HepG2 (cell line): ENCODE data around the gene DOK5. TPM values are rescaled to one million over a fixed set of nuclear protein-coding genes. Genes with fewer than 3 reads are reported as not detected.

ENCODE experiments used
- ATAC-seq: fragments of 200-7000 bp; cut with Tn5 transposase; 3 replicates; pipeline ENCODE4 v1.9.1; 2020; ENCODE audit warnings: mild to moderate bottlenecking, moderate library complexity
- BruUV-seq: library from RNA; stranded (reverse); fragments of 400-500 nt; replicated peaks from 2 replicates; lab custom pipeline; 2021; lab: Mats Ljungman, UMichigan
- CTCF ChIA-PET: fragments of 300-600 bp; formaldehyde crosslinking; extraction: SDS; loops from one replicate; lab custom pipeline; 2021; ENCODE audit warnings: low total read pairs, inconsistent platforms, low intra/inter-chr PET ratio; lab: Yijun Ruan, JAX
- POLR2A ChIA-PET: fragments of 350-600 bp; sonication (Branson Sonifier 250); formaldehyde crosslinking; loops from one replicate; lab custom pipeline; 2020; ENCODE audit warnings: antibody characterized with exemption, inconsistent platforms; lab: Yijun Ruan, JAX
- DNase-seq: peaks from one replicate; pipeline ENCODE4 v3.0.0-alpha.2; 2015; ENCODE audit warnings: low spot score
- FAIRE-seq: peaks from 3 replicates; lab custom pipeline; 2011; peaks lifted over from hg19 to GRCh38; lab: Jason Lieb, UNC
- H2AFZ ChIP-seq: one replicate; pipeline ENCODE4 v1.6.1; 2011; ENCODE audit warnings: low read length, inconsistent platforms
- H3K27ac ChIP-seq: fragments of 300-600 bp; 3 replicates; pipeline ENCODE4 v1.8.0; 2011; ENCODE audit warnings: mixed run types, mild to moderate bottlenecking, mixed read lengths, low read length, inconsistent platforms; ENCODE audit not compliant: insufficient read depth; ENCODE audit errors: extremely low read length
- H3K27me3 ChIP-seq, 2 experiments: fragments of 200-600 bp in 1 of 2; 2 replicates in 1 of 2; 3 replicates in 1 of 2; pipeline versions ENCODE4 v1.6.0 to v1.8.0; 2011; ENCODE audit warnings: low read length in 2 of 2, mild to moderate bottlenecking in 2 of 2, moderate library complexity in 2 of 2, inconsistent platforms in 1 of 2; ENCODE audit not compliant: insufficient read depth in 2 of 2, control insufficient read depth in 1 of 2
- H3K36me3 ChIP-seq, 2 experiments: fragments of 200-600 bp in 1 of 2; replicated peaks in 1 of 2; 2 replicates in 1 of 2; 3 replicates in 1 of 2; pipeline versions ENCODE4 v1.5.1 to v1.8.0; 2011; ENCODE audit warnings: low read length in 2 of 2, inconsistent platforms in 1 of 2; ENCODE audit not compliant: insufficient read depth in 2 of 2, control insufficient read depth in 1 of 2
- H3K4me1 ChIP-seq: 2 replicates; pipeline ENCODE4 v1.5.1; 2012; ENCODE audit warnings: low read length, inconsistent platforms; ENCODE audit not compliant: insufficient read depth
- H3K4me2 ChIP-seq: 2 replicates; pipeline ENCODE4 v1.6.0; 2011; ENCODE audit warnings: low read depth, low read length, inconsistent platforms
- H3K4me3 ChIP-seq, 3 experiments: fragments of 200-600 bp in 1 of 3; sonication (generic), shearing (Covaris generic) in 1 of 3; replicated peaks in 1 of 3; 2 replicates each; pipeline ENCODE4 v1.5.1; 2011 to 2016; ENCODE audit warnings: low read length in 3 of 3, inconsistent platforms in 2 of 3, low read depth in 2 of 3, mild to moderate bottlenecking in 2 of 3, control low read depth in 1 of 3, mixed read lengths in 1 of 3; ENCODE audit not compliant: insufficient read depth in 1 of 3
- H3K79me2 ChIP-seq: one replicate; pipeline ENCODE4 v1.6.1; 2011; ENCODE audit warnings: low read length, inconsistent platforms; ENCODE audit not compliant: insufficient read depth
- H3K9ac ChIP-seq: 2 replicates; pipeline ENCODE4 v1.6.0; 2011; ENCODE audit warnings: mild to moderate bottlenecking, low read depth, low read length, inconsistent platforms; ENCODE audit not compliant: insufficient read depth
- H3K9me3 ChIP-seq: 2 replicates; pipeline ENCODE4 v1.5.1; 2012; ENCODE audit warnings: mild to moderate bottlenecking, low read length
- H4K20me1 ChIP-seq: 2 replicates; pipeline ENCODE4 v1.6.0; 2011; ENCODE audit warnings: inconsistent platforms, mild to moderate bottlenecking, low read length, moderate library complexity; ENCODE audit not compliant: insufficient read depth
- DMAP1 ChIP-seq: IDR thresholded peaks from 2 replicates; pipeline ENCODE4 v1.6.1; 2016
- GABPB1 ChIP-seq: IDR thresholded peaks from 2 replicates; pipeline ENCODE4 v1.6.1; 2016; ENCODE audit warnings: mild to moderate bottlenecking, missing genetic modification reagents, moderate library complexity, missing compliant biosample characterization
- GATAD1 ChIP-seq: IDR thresholded peaks from 2 replicates; pipeline ENCODE4 v1.6.1; 2016; ENCODE audit warnings: missing genetic modification reagents, missing compliant biosample characterization
- HNF1A ChIP-seq, 2 experiments: sonication (generic) in 1 of 2; formaldehyde crosslinking in 1 of 2; IDR thresholded peaks; 2 replicates each; pipeline versions ENCODE4 v1.4.0 to v1.6.1; 2016 to 2020; ENCODE audit warnings: borderline replicate concordance in 1 of 2, low read depth in 1 of 2, mild to moderate bottlenecking in 1 of 2, missing genetic modification reagents in 1 of 2
- KDM5A ChIP-seq: fragments of 200-600 bp; sonication (generic); IDR thresholded peaks from 2 replicates; pipeline ENCODE4 v1.7.0; 2018; ENCODE audit warnings: antibody characterized with exemption, mild to moderate bottlenecking, low read length, borderline replicate concordance
- KLF16 ChIP-seq, 2 experiments: sonication (generic) in 1 of 2; formaldehyde crosslinking in 1 of 2; IDR thresholded peaks; 2 replicates each; pipeline versions ENCODE4 v1.6.1 to v1.8.0; 2016 to 2023; ENCODE audit warnings: missing genetic modification reagents in 2 of 2, missing compliant biosample characterization in 1 of 2
- NFKBIZ ChIP-seq: IDR thresholded peaks from 2 replicates; pipeline ENCODE4 v1.6.1; 2018; ENCODE audit warnings: missing genetic modification reagents, missing compliant biosample characterization
- ZFP90 ChIP-seq: sonication (generic); formaldehyde crosslinking; IDR thresholded peaks from 2 replicates; pipeline ENCODE4 v1.8.0; 2022; ENCODE audit warnings: missing genetic modification reagents, mild to moderate bottlenecking, inconsistent platforms, borderline replicate concordance
- ZNF552 ChIP-seq: sonication (generic); formaldehyde crosslinking; IDR thresholded peaks from 2 replicates; pipeline ENCODE4 v1.9.0; 2022; ENCODE audit warnings: missing genetic modification reagents, mild to moderate bottlenecking, borderline replicate concordance
- ZSCAN29 ChIP-seq: sonication (generic); formaldehyde crosslinking; conservative IDR thresholded peaks from 2 replicates; pipeline ENCODE4 v1.4.0; 2020; ENCODE audit warnings: mild to moderate bottlenecking, missing genetic modification reagents
- WGBS: methylation state at CpG from one replicate; pipeline ENCODE4 v1.1.6; 2017; ENCODE audit warnings: low lambda C conversion rate; 5-methylcytosine and 5-hydroxymethylcytosine counted together
- in situ Hi-C: cut with HindIII; loops from 2 replicates; pipeline ENCODE4 v1.10.0; 2017; ENCODE audit warnings: low pct_unique_long_range_greater_than_20kb; ENCODE audit not compliant: extremely low pct_ligation_motif_present
- intact Hi-C: fragments of 100-400 bp; cut with micrococcal nuclease; formaldehyde crosslinking; loops from one replicate; pipeline ENCODE4 v1.10.0; 2022; ENCODE audit not compliant: unreplicated experiment
- polyA plus RNA-seq, 8 experiments: library from polyadenylated mRNA; depleted of rRNA in 3 of 8; stranded (reverse) in 7 of 8; unstranded in 1 of 8; fragments of >200 nt; fragmentation: Illumina TruSeq in 4 of 8; extraction: Trizol in 4 of 8; gene quantifications; 2 replicates each; pipeline versions ENCODE4 v1.2.1 to v1.2.3, GENCODE V29; 2011 to 2016; ENCODE audit warnings: low read depth in 4 of 8, missing spikeins in 1 of 8, mixed read lengths in 1 of 8; ENCODE audit not compliant: insufficient read depth in 1 of 8
- total RNA-seq, 5 experiments: library from RNA; depleted of rRNA; stranded (reverse); fragments of >200 nt; fragmentation: Illumina TruSeq; extraction: Trizol; gene quantifications; 2 replicates each; pipeline ENCODE4 v1.2.3, GENCODE V29; 2016; ENCODE audit warnings: low read depth in 1 of 5

Gene DOK5
- total and polyA plus RNA-seq, 2 of the 13 experiments (the other 11 are each of a cell fraction or from before 2014, with no cell fraction given): not detected

GRCh38 chr20:54534101-54534500 lies 58.7 kb downstream of the DOK5 start (continued):
- TF ChIP-seq HNF1A (IDR thresholded peaks at IDR 0.05; ENCODE audit: low read depth): no peak
- TF ChIP-seq HNF1A (CRISPR knock-in tag; IDR thresholded peaks at IDR 0.05; ENCODE audit: borderline replicate concordance): no peak
- no peak for TF ChIP-seq KLF16 (CRISPR knock-in tag; IDR thresholded peaks at IDR 0.05)
- TF ChIP-seq NFKBIZ (CRISPR knock-in tag): no peak
- TF ChIP-seq ZFP90 (CRISPR knock-in tag): no peak
- no peak for TF ChIP-seq GATAD1 (CRISPR knock-in tag)
- TF ChIP-seq ZSCAN29: no peak

- WGBS: 3% methylated on average over 2 of the region's 2 CpGs
- H3K27ac ChIP-seq: no peak overlapping the region
- in situ Hi-C loops: no loop called here
- no peak for DNase-seq
- no peak overlapping the region for H3K4me2 ChIP-seq
- no peak overlapping the region for H3K9ac ChIP-seq
- TF ChIP-seq ZNF552 (CRISPR knock-in tag) (no peak), GABPB1 (CRISPR knock-in tag) (no peak), DMAP1 (CRISPR knock-in tag) (no peak), KDM5A (no peak)
- TF ChIP-seq, all 625 proteins: peak for 0
- Histone ChIP-seq H3K9me3 (no peaks in the 10 kb centered on the region), H3K4me3 (no peak overlapping the region), H3K36me3 (no peaks in the 10 kb centered on the region), H3K79me2 (no peaks in the 10 kb centered on the region), H2AFZ (no peak overlapping the region), H4K20me1 (no peaks in the 10 kb centered on the region), H3K27me3 (no peaks in the 10 kb centered on the region), H3K4me1 (no peaks in the 10 kb centered on the region)
- intact Hi-C loops: no loop called here
- CTCF ChIA-PET: no interaction called here
- no TSS peak for BruUV-seq
- POLR2A ChIA-PET: no interaction called here
- no peak for FAIRE-seq
- no peak for ATAC-seq
Measured at GRCh38 chr20:54535033-54535432, 59.6 kb downstream of the DOK5 start.
